BJ (cell line): ENCODE results near the gene TFF1. TPM values are rescaled to one million over a fixed set of nuclear protein-coding genes. Genes with fewer than 3 reads are reported as not detected.

Source experiments
- CTCF ChIA-PET: fragments of 350-600 bp; formaldehyde crosslinking; extraction: SDS; loops from one replicate; lab custom pipeline; 2021; ENCODE audit warnings: antibody characterized with exemption, inconsistent platforms; lab: Yijun Ruan, JAX
- POLR2A ChIA-PET: fragments of 300-600 bp; sonication (Branson Sonifier 250); formaldehyde crosslinking; extraction: SDS; loops from one replicate; lab custom pipeline; 2021; ENCODE audit warnings: antibody characterized with exemption; lab: Charles Lee
- DNase-seq: peaks from one replicate; pipeline ENCODE4 v3.0.0-alpha.2; 2011; ENCODE audit warnings: low read depth
- H3K27me3 ChIP-seq: 2 replicates; pipeline ENCODE4 v1.6.0; 2011; ENCODE audit warnings: low read length; ENCODE audit not compliant: control insufficient read depth, insufficient read depth
- H3K36me3 ChIP-seq: 2 replicates; pipeline ENCODE4 v1.5.1; 2011; ENCODE audit warnings: low read length; ENCODE audit not compliant: control insufficient read depth, insufficient read depth
- H3K4me3 ChIP-seq: 2 replicates; pipeline ENCODE4 v1.5.1; 2011; ENCODE audit warnings: low read depth, mild to moderate bottlenecking, control low read depth, low read length
- polyA plus RNA-seq: library from polyadenylated mRNA; depleted of rRNA; stranded (reverse); fragments of >200 nt; gene quantifications from 2 replicates; pipeline ENCODE4 v1.2.3, GENCODE V29; 2011
- TF ChIP-seq, protein P1 (sequence below): IDR thresholded peaks from 2 replicates; pipeline ENCODE4 v1.5.1; 2011; ENCODE audit warnings: low read depth, mild to moderate bottlenecking, control low read depth, inconsistent platforms, low read length, moderate library complexity; ENCODE audit not compliant: insufficient read depth

TFF1 gene
- polyA plus RNA-seq, 1 experiment: not detected

DNA sequence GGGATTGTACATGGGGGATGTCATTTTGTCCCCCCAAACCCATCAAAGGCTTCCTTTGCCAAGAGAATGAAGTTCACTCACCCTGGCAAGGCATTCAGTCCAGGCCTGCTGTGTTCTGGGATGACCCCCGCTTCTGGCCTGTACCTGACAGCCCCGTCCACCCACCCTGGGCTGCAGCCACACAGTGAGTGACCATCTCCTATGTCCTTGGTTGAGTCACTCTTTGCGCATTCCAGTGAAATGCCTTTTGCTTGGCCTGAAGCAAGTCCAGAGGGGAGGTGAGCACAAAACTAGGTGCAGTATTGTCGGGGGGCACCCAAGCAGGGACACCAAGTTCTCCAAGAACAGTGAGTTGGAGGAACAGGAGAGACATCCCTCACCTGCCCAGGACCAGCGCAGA, 19.3 kb upstream of the TFF1 start:
- no peaks in the 10 kb centered on the region for H3K36me3 ChIP-seq
- ChIA-PET CTCF (no interaction called here), POLR2A (no interaction called here)
- H3K27me3 ChIP-seq: no peaks in the 10 kb centered on the region
- TF ChIP-seq, protein P1, sequence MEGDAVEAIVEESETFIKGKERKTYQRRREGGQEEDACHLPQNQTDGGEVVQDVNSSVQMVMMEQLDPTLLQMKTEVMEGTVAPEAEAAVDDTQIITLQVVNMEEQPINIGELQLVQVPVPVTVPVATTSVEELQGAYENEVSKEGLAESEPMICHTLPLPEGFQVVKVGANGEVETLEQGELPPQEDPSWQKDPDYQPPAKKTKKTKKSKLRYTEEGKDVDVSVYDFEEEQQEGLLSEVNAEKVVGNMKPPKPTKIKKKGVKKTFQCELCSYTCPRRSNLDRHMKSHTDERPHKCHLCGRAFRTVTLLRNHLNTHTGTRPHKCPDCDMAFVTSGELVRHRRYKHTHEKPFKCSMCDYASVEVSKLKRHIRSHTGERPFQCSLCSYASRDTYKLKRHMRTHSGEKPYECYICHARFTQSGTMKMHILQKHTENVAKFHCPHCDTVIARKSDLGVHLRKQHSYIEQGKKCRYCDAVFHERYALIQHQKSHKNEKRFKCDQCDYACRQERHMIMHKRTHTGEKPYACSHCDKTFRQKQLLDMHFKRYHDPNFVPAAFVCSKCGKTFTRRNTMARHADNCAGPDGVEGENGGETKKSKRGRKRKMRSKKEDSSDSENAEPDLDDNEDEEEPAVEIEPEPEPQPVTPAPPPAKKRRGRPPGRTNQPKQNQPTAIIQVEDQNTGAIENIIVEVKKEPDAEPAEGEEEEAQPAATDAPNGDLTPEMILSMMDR: no peak
- H3K4me3 ChIP-seq: no peak overlapping the region
- no peak for DNase-seq

DNA sequence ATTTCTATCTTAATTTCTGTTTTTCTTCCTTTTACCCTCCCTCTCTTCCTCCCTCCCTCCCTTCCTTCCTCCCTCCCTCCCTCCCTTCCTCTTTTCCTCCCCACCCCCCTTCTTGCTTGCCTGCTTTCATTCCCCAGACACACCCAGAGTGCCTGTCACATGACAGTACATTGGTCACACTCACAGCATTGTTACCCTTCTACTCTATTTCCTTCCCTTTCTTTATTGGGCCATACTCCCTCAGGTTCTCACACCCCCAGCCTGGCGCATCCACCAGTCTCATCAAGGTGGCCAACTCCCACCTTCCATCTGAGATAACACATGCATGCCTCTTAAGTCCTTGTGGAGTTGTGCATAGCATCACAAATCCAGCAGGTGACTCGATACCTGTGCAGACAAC, 18.7 kb upstream of the TFF1 start:
- no peaks in the 10 kb centered on the region for H3K27me3 ChIP-seq
- ChIA-PET POLR2A (no interaction called here), CTCF (no interaction called here)
- no peak overlapping the region for H3K4me3 ChIP-seq
- no peak for DNase-seq
- TF ChIP-seq, protein P1: no peak
- H3K36me3 ChIP-seq: no peaks in the 10 kb centered on the region

DNA sequence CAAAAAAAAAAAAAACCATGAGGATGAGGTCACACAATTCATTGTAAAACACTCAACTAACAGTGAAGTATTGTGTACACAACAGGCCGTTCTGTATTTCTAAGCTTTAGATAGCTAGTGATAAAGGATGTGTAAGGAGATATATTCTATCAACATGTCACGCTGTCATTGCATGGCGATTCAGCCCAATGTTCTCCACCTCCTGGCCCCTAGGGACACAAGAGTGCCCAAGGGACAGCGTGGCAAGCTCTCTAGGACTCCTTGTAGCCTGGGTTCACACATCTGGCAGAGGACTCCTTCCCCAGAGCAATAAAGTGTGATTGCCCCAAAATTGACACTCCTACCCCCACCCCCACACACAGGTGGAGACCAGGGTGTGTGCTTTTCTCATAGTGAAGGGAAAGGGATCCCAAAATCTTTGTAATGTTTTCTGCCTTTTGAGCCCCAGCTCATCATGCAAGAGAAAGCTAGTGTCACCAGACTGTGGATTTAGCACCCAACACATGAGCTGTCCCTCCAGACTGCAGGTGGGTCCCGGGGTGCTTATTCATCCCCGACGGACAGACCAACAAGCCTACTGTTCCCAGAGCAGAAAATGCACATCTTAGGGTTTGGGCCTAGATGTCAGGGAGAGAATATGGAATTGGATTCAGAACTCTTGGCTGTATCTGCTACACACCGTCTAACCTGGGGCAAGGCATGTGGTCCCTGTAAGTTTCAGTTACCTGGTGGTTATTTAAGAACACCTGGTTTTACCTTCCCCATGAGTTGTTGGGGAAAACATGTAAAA, 18.0 kb upstream of the TFF1 start:
- CTCF ChIA-PET: no interaction called here
- DNase-seq: no peak
- POLR2A ChIA-PET: no interaction called here
- no peaks in the 10 kb centered on the region for H3K27me3 ChIP-seq
- no peaks in the 10 kb centered on the region for H3K36me3 ChIP-seq
- no peak overlapping the region for H3K4me3 ChIP-seq
- TF ChIP-seq, protein P1: no peak

DNA sequence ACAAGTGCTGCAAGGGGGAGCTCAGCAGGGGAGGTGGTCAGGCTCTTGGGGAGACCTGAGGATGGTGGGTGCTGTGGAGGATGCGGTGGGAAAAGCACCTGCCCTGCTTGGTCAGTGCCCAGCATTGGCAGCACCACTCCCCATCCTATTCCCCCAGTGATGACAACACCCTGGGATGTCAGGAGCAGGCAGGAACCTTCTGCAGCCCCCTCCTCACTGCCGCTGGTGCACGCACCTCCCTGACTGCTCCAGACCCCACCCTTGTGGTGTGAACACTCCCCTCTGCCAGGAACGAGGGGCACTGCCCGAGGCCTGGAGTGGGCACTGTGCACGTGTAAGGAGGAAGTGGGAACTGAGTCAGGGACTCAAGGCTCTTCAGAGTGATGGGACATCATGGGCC, 17.0 kb upstream of the TFF1 start:
- TF ChIP-seq, protein P1: no peak
- DNase-seq: no peak
- no peaks in the 10 kb centered on the region for H3K27me3 ChIP-seq
- H3K36me3 ChIP-seq: no peaks in the 10 kb centered on the region
- CTCF ChIA-PET: no interaction called here
- no peak overlapping the region for H3K4me3 ChIP-seq
- POLR2A ChIA-PET: no interaction called here

DNA sequence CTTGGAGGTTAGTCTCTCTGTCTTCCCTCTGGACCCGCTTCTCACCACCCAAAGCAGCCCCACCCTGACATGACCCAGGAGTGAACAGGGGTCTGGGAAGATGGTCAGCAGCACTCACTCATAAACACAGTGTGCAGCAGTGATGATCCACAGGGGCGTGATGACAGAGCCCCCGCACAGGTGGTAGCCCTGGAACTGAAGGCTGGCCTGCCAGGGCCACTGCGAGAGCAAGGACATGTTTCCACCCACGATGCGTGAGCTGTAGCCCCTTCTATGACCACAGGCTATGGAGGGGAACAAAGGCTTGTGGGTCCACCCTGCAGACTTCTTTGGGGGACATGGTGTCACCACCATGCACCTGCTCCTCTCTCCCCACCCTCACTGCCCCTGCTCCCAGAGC, 16.6 kb upstream of the TFF1 start:
- no peak for DNase-seq
- Histone ChIP-seq H3K27me3 (no peaks in the 10 kb centered on the region), H3K36me3 (no peaks in the 10 kb centered on the region), H3K4me3 (no peak overlapping the region)
- TF ChIP-seq, protein P1: no peak
- ChIA-PET CTCF (interaction anchor here (2.4 kb wide), 1 partner anchor 16 kb away, joined by 8 read pairs; no protein-coding TSS in a partner anchor), POLR2A (no interaction called here)
